Measurements from ENCODE around the gene AUP1.

- TF ChIP-seq CTCF (conservative IDR thresholded peaks at IDR 0.05 in 1 of 2, IDR thresholded peaks at IDR 0.05 in 1 of 2; ENCODE audit: extremely low read depth in 1 of 2, insufficient read depth in 1 of 2, low read depth in 1 of 2, low read length in 2 of 2) (no peak), EZH2 (IDR thresholded peaks at IDR 0.05; ENCODE audit: borderline replicate concordance, low read length) (no peak)
Measured at GRCh38 chr2:74514368-74515270, 14.9 kb downstream of the AUP1 start, which contains the start of gene TLX2.

Measured in mammary epithelial cell (primary cell).